Measurements from ENCODE around the gene DHRS7B.

- TF ChIP-seq POLR2A (IDR thresholded peaks at IDR 0.05; ENCODE audit: low read depth, low read length) (no peak), POLR2AphosphoS5 (IDR thresholded peaks at IDR 0.05; ENCODE audit: low read depth, low read length) (no peak), POU2F2 (IDR thresholded peaks at IDR 0.05; ENCODE audit: low read depth, low read length) (no peak)
Observed at GRCh38 chr17:21165922-21166594, 39.3 kb downstream of the DHRS7B start.
